ENCODE data around the gene MRNIP. TPM values are rescaled to one million over a fixed set of nuclear protein-coding genes. Genes with fewer than 3 reads are reported as not detected.

The MRNIP gene
- total RNA-seq, 1 experiment from 2014 or later, result 31.1 TPM

DNA sequence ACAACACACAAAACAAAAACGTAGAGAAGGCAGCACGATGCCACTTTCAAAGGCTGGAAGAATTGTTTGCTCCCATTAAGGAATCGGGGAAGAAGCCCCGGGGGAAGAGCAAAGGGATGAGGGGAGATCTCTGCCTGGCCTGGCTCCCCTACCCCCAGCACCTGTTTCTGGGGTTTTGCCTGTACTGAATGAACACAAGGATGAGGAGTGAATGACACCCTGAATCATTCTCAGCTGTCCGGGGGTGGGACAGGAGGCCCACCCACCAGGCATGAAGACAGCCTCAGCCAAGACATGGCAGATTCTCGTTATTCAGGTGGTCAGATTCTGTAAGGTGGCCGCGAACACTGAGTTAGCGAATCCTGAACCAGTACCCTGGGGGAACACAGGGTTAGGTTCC lies 41.6 kb upstream of the MRNIP start:
- H3K4me1 ChIP-seq (ENCODE audit: insufficient read depth, low read length), result no peaks in the 10 kb centered on the region; the same call in 1 of the 2 replicates
- H3K4me1 Mint-ChIP-seq, result peaks cover 8 to 10% of the 10 kb centered on the region in 2 experiments

More for the DNA sequence above, 41.6 kb upstream of the MRNIP start:
- Histone ChIP-seq H3K56ac (ENCODE audit: insufficient read length, low read depth, low read length) (no peak overlapping the region), H4K20me1 (ENCODE audit: control insufficient read depth, insufficient read depth, insufficient read length) (no peaks in the 10 kb centered on the region), H3K79me1 (ENCODE audit: insufficient read depth, low read depth, low read length, poor library complexity, severe bottlenecking) (no peaks in the 10 kb centered on the region), H4K8ac (replicated peaks; ENCODE audit: insufficient read length, low read depth, low read length) (no peak overlapping the region), H2BK20ac (ENCODE audit: low read depth, low read length, poor library complexity, severe bottlenecking) (no peak overlapping the region), H3K4me2 (ENCODE audit: insufficient read depth, insufficient read length, low read length) (no peak overlapping the region), H3K9ac (ENCODE audit: extremely low read depth, insufficient read length, low read length) (no peak overlapping the region), H2BK120ac (ENCODE audit: low read depth, low read length, poor library complexity, severe bottlenecking) (no peak overlapping the region), H3K18ac (ENCODE audit: insufficient read length, low read depth, low read length) (no peak overlapping the region), H2BK5ac (ENCODE audit: insufficient read length, low read length) (no peak overlapping the region), H4K5ac (ENCODE audit: insufficient read length, low read depth, low read length) (no peak overlapping the region), H2AFZ (ENCODE audit: low read length) (no peak overlapping the region), H2BK12ac (ENCODE audit: insufficient read length, low read depth, low read length) (no peak overlapping the region), H3K23me2 (ENCODE audit: insufficient read length, low read depth, low read length, poor library complexity, severe bottlenecking) (no peaks in the 10 kb centered on the region), H3K4ac (ENCODE audit: low read depth, low read length) (no peak overlapping the region), H4K91ac (ENCODE audit: insufficient read length, low read depth, low read length) (no peak overlapping the region), H3K27me3 (ENCODE audit: insufficient read depth, low read length) (no peaks in the 10 kb centered on the region), H3K23ac (ENCODE audit: insufficient read length, low read depth, low read length) (no peak overlapping the region), H2BK15ac (ENCODE audit: low read depth, low read length) (no peak overlapping the region), H3K14ac (ENCODE audit: insufficient read depth, low read length) (no peak overlapping the region), H3K27ac (ENCODE audit: insufficient read length, low read depth, low read length) (no peak overlapping the region), H3K79me2 (ENCODE audit: insufficient read depth, low read length) (no peaks in the 10 kb centered on the region), H3T11ph (ENCODE audit: low read length) (no peak overlapping the region), H3K9me3 (ENCODE audit: control insufficient read depth, low read depth, low read length) (no peaks in the 10 kb centered on the region), H2AK5ac (ENCODE audit: insufficient read length, low read length) (no peak overlapping the region)
- H3K36me3 Mint-ChIP-seq (ENCODE audit: insufficient read depth in 1 of 3, low read depth in 3 of 3), result peaks cover 18 to 43% (median 43%) of the 10 kb centered on the region in 3 experiments
- DNase-seq, result no peak
- no peaks in the 10 kb centered on the region for H3K27me3 Mint-ChIP-seq (ENCODE audit: low read depth)
- H3K9me3 Mint-ChIP-seq, result no peaks in the 10 kb centered on the region; a peak in 1 of 5 replicates
- WGBS (ENCODE audit: extremely low coverage, insufficient read length, low lambda C conversion rate), result no CpG with 5 or more reads among the region's 9 CpGs
- H3K27ac Mint-ChIP-seq, result peak overlapping the region in 2 of 3 experiments; percentile 69 to 78; a peak in 1 of 7 replicates
- no peak overlapping the region for H3K4me3 Mint-ChIP-seq
- TF ChIP-seq, protein P1, sequence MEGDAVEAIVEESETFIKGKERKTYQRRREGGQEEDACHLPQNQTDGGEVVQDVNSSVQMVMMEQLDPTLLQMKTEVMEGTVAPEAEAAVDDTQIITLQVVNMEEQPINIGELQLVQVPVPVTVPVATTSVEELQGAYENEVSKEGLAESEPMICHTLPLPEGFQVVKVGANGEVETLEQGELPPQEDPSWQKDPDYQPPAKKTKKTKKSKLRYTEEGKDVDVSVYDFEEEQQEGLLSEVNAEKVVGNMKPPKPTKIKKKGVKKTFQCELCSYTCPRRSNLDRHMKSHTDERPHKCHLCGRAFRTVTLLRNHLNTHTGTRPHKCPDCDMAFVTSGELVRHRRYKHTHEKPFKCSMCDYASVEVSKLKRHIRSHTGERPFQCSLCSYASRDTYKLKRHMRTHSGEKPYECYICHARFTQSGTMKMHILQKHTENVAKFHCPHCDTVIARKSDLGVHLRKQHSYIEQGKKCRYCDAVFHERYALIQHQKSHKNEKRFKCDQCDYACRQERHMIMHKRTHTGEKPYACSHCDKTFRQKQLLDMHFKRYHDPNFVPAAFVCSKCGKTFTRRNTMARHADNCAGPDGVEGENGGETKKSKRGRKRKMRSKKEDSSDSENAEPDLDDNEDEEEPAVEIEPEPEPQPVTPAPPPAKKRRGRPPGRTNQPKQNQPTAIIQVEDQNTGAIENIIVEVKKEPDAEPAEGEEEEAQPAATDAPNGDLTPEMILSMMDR (conservative IDR thresholded peaks at IDR 0.05), result no peak

Measured in H9 (cell line).